RPMI8226 (cell line): ENCODE data around the gene ELMO1.

Experiments
- DNase-seq: peaks from one replicate; pipeline ENCODE4 v3.0.0-alpha.2; 2015

Gene ELMO1, protein sequence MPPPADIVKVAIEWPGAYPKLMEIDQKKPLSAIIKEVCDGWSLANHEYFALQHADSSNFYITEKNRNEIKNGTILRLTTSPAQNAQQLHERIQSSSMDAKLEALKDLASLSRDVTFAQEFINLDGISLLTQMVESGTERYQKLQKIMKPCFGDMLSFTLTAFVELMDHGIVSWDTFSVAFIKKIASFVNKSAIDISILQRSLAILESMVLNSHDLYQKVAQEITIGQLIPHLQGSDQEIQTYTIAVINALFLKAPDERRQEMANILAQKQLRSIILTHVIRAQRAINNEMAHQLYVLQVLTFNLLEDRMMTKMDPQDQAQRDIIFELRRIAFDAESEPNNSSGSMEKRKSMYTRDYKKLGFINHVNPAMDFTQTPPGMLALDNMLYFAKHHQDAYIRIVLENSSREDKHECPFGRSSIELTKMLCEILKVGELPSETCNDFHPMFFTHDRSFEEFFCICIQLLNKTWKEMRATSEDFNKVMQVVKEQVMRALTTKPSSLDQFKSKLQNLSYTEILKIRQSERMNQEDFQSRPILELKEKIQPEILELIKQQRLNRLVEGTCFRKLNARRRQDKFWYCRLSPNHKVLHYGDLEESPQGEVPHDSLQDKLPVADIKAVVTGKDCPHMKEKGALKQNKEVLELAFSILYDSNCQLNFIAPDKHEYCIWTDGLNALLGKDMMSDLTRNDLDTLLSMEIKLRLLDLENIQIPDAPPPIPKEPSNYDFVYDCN

DNA sequence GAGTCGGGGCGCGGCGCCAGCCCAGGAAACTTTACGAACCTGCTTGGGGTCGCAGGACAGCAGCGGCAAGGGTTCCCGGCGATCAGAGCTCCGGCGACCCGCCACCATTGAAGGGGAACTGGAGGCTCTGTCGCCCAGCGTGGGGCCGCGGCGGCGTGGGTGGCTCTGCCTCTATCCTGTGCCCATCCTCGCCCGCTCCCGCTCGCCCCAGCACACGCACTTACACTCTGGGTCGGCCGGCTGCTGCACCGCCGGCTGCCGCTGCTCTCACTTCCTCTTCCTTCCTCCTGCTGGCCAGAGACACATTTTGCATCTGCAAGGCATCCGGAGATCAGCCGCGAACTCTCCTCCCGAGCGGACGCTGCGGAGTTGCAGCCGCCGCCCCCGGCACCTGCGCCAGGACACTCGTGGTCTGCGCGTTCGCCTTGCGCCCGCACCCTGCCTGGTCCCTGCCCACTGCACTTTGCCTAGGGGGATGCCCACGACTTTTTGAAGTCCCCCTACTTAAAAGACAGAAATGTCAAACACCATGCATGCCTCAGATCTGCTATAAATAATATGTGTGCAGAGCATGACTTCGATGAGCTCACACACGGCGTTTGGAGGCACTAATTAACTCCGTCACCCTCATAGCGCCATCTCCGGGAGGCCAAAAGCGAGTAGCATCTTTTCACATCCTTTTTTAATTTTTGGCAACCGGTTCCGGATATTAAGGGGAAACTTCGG is at the start of gene ELMO1:
Gene ELMO1, minus strand, starts transcription at position 229 of the 726 bp plus-strand sequence. CDS start 106,174 bp downstream, outside the sequence.
- peak; percentile 92 for DNase-seq

DNA sequence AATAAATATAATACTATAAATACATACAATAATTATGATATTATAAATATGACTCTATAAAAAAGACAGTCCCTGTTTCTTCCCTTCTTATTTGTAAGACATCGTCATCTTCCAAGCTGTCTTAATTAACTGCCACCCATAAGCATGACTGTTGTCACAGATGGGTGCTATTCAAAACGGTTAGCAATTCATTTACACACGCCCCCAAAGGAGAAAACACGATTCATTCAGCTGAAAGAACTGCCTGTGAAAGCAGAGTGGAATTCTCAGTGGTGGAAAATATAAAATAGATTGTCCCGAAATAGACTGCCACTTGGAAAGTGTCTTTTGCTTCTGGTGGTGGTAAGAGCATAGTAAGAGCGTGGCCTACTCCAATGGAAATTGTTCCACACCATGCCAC is 48.9 kb upstream of the ELMO1 start:
- DNase-seq = no peak

DNA sequence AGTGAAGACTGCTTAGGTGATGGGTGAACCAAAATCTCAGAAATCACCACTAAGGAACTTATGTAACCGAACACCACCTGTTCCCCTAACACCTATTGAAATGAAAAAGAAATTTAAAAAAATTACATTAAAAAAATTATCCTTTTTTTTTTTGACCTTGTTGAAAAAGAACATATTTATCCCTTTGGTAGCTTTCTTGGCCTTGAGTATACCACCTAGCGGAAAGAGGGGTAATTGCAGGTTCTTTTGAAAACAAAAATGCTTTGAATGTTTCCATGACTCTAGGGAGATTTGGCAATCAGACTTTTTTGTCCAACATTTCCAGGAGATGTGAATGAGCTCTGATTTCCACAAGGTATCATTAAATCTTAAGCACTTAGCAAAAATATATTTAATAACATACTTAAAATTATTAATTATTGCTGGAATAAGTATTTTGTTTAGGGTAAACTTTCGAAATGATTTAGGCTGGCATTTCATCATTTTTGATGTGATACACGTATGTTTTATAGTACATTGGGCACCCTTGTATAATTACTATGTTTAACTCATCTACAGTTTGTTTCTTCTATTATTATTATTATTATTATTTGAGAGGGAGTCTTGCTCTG is 47.0 kb upstream of the ELMO1 start:
- DNase-seq = peak; percentile 26

DNA sequence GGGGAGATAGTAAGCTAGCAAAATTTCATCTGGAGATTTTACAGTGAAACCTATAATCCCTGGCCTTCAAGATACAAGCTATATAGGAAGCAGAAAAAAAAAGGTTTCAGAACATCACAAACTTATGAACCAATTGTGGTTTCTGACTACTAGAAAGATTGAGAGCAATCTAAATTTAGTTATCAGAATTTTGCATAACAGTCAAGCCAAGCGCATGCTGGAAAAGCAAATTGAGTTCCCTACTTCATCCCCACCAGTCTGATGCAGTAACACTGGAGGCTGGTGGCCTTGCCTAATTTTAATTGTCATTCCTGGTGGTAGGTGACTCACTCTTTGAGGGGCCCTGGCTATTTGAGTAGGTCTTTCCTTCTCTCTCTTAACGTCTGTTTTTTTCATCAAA is 46.3 kb upstream of the ELMO1 start:
- no peak for DNase-seq

DNA sequence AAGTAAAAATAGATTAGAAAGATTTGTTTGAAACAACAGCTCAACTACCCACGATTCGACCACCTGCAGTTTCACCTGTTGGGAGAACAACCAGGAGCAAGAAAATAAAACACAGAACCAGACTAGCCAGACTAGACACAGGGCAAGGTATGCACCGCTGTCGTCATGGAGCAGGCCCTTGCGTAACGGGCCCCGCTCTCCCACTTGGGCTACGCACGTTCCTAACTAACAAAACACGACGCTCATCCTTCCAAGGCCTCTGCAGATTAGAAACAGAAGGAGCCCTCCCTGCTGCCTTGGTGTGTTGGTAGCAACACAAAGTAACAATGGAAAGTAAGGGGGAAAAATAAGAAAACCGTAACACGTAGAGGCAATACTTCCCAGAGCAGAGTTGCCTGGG is 45.1 kb upstream of the ELMO1 start:
- no peak for DNase-seq

DNA sequence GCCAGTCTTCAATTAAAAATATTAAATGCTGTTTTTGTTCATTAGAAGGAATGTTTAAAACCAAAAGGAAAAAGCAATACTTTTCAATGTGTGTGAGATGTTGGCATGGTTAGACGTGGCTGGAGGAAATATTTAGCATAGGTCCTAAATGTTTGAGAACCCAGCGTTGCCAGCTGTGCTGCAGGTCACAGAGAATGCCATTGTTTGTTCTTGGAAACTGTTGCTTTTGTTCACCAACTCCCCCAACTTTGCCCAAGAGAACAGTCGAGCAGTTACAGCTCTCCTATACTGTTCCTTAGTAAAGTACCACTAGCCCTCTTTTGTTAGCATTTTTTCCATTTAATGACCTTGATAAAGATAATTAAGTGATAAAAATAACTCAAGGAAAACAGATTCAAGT is 44.5 kb upstream of the ELMO1 start:
- no peak for DNase-seq

DNA sequence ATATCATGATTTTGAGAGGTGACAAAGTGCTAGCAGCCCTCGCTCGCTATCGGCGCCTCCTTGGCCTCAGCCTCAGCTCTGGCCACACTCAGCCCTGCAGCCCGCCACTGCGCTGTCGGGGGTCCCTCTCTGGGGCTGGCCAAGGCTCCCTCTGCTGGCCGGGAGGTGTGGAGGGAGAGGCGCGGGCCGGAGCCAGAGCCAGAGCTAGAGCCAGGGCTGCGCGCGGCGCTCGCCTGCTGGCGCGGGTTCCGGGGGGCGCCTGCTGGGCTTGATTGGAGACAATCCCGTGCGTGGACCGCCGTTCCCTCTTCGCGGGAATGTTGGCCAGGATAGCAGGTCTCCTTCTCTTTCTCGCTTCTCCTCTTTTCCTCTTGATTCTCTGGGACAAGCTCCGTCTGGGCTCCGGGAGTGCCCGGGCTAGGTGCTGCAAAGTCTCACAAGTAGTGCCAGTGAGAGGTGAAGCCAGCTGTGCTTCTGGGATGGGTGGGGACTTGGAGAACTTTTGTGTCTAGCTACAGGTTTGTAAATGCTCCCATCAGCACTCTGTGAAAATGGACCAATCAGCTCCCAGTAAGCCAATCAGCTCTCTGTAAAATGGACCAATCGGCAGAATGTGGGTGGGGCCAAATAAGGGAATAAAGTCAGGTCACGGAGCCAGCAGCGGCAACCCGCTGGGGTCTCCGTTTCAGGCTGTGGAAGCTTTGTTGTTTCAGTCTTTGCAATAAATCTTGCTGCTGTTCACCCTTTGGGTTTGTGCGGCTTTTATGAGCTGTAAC is 43.4 kb upstream of the ELMO1 start:
- no peak for DNase-seq

DNA sequence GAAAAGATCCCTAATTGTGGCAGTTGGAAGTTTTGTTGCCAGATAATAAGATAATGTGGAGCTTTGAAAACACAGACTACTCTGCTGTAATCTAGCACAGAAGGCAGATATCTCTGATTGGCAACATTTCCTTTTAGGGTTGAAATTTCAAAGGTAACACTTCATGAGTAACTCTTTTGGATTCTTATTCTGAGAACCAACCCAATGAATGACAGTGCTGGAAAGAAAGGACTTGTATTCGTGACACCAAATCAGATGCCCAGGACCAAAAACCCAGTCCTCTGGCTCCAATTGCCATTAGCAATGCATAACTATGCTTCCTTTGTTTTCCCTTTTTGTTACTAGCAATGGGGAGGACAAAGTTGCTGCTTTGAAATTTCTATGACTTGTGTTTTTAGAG is 41.0 kb upstream of the ELMO1 start:
- DNase-seq = no peak

DNA sequence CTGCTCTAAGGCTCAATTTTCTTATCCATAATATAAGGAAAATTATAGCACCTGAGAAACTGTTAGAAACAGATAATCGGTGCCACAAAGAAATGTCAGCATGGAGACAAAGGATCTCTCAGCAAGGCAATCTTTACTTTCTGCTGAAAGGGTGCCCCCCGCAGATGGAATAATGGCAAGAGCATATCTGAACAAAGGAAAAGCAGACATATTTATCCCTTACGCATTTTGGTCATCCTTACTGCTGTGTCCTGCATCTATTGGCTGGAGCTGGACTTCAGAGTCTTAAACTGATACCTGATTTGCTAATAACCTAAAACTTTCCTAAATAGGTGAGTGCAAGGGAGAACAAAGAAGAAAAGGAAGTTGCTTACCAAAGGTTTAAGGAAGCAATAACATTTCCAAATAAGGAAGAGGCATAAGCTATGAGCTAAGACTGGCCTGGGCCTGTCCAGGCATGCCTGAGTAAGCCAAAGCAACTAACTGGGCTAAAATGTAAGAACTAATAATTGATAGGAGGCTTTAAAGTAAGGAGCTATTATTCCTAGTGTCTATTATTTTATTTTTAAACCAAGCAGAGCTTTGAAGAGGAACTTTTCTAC is 39.6 kb upstream of the ELMO1 start:
- DNase-seq = no peak

DNA sequence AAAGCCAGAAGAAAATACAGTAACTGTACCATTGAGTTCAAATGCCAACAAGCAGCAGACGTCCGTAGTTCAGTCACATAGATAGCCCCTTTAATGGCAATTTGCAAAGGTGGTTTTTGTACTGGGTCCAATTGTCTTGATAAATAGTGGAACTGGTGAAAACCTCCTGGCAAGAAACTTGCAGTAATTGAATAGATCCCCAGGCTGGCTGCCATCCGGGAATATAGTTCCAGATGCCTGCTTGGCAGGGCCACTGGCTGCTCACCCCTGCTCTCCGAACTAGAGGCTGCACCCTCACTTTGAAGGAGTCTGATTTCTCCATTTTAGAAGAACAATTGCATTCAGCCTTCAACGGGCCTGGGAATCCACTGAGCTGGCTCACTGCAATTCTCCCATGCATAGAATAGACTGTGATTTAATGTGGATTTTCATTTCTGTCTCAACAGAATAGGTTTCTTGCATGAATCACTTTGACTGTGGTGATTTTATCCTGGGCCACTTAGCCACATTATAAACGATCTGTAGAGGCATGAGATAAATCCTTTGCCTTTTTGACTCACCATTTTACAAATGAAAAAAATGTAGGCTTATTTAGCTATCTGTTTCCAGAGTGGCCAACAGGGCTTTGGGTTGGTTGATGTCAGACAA is 35.9 kb upstream of the ELMO1 start:
- DNase-seq = no peak

DNA sequence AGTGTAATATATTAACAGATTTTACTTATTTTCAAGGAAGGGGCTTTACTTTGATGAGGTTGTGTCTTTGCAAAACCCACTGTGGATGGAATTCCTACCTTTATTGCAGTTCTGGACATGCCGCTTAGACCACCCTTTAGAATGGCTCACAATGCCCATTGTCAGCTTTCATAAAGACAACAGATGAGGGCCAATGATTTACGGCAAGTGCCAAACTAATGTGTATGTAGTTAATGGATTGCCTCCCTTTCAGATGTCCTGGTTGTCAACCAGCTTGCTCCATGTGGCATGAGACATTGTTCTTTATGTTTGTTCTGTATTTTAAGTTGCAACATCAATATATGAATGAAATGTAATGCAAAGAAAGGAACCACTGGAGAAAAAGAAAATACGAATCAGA is 35.0 kb upstream of the ELMO1 start:
- no peak for DNase-seq

DNA sequence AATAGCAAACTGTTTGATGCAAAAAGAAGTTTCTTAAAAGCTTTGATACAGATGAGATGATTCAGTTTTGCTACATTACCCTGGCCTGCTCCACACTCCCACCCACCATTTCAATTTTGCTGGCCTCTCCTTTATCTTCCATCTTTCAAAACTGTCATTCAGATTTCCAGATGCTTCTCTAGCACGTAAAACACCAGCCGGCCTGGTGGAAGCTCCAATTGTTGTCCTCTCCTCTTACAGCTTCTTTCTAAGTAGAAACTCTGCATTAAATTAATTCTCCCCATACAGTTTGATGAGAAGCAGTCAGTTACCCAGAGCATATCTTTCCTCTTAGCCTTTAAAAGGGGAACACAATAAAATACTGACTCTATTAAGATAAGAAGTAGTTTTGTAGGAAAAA is 34.3 kb upstream of the ELMO1 start:
- no peak for DNase-seq

DNA sequence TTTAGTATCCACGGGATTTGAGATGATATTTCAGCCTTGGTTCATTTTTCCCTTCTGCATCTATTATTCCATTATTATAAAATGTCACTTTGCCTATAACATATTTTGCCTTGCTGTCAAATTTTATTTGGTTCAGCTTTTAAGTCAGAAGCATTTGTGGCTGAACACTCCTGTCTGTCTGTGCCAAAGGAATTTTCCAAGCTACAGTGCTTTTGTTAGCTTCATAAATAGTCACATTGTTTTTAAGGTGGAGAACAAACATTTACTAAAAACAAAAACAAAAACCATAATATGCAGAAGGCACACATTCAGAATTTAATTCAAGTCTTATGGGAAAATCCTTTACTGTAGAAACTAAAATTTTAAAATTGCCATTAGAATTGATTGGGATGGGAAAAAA is 33.8 kb upstream of the ELMO1 start:
- DNase-seq = no peak

DNA sequence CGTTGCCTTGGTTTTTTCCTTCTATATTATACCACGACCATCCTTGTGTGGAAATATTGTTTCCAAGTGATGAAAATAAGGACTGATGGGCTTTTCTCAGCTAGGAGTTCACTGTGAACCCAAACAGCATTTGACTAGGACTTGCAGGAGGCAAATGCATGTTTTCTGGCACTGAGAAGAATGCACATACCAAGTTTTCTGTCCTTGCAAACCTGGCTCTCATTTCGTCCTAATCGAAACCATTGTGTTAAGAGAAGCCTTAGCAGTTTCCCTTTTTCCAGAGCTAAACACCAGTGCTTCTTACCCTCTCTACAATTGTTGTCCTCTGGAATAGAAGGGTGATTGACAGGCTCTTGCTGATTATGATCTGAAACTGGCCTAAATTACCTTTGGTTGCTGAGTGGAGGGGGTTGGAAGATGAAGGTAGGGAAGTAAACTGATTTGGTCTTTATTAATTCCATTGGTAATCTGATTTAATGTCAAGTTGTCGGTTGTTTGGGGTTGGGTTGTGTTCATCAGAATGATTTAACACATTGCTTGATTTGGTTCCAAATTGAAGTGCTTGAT is 33.1 kb upstream of the ELMO1 start:
- no peak for DNase-seq

DNA sequence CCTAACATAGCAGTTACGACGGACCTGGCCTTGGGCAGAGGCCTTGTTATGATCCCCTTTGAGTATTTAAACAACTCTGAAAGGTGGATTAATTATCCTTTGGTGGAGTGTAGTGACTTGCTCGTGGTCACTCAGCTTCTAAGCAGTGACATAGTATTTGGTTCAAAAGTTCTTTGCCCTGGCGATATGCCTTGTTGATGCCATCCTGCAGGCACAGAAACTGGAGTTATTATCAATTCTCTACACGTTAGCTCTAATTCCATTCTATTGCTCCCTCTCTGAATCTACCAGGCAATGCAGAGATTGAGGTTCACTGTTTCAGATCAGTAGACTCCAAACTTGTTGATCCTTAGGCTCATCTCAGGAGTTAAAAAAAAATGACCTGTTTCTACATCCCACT is 32.5 kb upstream of the ELMO1 start:
- DNase-seq = no peak

DNA sequence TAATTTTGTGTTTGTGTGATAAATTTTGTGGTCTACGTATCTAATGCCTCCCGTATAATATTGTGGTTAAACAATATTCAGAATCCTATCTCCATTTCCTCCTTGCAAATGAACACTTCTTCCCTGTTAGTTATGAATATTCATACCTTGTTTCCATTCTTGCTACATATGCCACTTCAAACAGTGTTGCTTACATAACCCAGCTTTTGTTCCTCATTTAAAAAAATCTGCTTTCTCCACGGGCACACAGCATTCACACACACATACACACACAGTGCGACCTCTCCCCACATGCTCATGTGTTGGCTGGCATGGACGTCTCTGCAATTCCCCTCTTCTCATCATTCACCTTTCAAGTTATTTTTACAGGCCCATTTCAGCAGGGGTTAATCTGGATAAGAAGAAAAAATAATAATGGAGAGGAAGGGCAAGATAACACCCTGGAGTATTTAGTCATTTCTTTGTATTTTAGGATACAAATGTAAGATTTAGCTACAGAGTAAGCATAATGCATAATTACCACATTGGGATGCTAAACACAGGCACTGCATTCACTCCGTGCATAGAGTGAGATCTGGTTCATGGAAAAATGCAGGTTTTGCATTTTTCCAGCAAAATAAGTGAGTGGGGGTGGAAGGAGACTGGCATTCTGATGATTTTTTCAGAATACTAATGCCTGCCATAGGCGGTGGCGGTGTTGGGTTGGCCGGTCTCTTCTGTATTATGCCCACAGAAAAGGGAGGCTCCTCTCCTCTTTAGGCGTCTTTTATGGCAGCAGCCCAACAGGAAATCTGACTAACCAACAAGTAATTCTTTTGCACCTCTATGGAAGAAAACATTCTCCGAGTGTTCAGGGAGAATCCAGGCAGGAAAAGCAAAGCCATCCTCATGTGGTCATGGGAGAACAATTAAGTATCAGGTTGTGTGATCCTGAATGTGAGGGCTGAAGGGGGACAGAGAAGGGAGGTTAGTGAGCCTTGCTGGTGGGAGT is 31.7 kb upstream of the ELMO1 start:
- no peak for DNase-seq

DNA sequence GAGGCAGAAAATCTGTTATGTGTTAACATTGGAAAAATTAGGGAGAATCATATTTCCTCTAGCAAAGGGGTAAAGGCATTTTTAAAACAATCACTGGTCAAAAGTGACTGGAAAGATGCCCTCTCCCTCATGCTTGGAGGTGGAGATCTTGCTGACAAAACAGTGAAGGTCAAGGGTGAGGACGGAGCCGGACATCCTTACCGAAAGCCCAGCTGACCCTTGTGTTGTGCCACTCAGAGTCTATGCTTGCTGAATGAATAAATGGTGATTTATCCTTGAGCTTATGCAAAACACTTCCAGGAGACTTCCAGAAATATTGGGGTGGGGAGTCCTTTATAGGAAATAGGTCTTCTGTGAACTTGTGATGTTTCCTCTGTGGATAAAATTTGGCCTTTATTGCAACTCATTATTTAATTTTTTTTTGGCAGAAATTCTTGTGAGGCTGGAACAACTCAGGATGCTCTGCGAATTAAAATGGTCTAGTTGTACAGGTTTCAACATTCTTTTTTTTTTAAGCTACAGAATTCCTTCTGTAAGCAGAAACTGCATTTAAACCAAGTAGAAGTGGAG is 28.3 kb upstream of the ELMO1 start:
- DNase-seq = no peak

DNA sequence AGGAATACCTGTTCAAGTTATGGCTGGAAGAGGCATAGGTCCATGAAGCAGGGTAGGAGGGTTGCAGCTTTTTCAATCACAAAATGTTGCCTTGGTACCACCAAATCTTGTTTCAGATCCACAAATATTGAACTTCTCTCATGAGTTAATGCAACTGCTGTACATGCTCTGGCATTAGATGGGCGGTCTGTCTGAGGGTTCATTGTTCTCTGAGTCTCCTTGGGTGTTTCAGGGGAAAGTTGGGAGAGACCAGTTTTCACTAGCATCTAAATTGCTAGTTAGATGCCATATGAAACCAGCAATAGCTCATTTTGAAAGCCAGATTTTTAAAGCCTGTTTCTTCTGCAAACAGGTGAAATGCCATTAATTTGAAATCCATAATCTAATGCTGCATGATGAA is 27.8 kb upstream of the ELMO1 start:
- no peak for DNase-seq

DNA sequence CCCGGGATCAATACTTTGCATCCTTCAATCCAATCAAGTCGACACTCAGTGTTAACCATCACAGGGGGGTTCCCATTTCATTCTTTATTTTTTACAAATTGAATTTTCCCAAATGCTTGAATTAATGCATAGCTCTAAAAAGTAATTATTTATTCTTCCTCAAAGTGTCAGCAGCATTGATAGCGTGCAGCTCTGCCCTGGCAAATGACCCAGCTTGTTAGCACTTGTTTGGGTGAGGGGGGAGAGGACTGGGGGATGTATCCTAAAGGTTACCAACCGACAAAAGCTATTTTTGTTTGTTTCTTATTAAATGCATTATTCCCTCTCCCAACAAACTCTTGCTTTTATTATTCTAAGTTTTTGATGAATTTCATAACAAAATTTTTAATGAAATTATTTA is 27.0 kb upstream of the ELMO1 start:
- DNase-seq = no peak

DNA sequence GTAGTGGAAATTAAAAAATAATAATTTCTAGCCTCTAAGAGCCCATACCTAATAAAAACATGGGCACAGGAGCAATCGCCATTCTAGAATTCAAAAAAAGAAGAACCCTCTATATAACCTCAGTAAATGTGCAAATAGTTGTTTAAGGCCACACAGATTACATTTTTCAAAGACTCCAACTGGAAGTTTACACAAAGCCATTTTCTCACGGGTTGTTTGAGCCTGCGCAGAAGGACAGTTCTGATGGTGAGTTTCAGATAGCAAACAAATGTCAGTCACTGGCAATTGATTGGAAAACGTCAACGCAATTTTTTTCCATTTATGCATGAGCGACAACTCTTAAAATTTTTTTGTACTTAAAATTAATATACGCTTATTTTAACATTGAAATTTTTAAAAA is 23.0 kb upstream of the ELMO1 start:
- no peak for DNase-seq
